HepG2 (cell line): ENCODE data around the gene TMEM117. TPM values are rescaled to one million over a fixed set of nuclear protein-coding genes. Genes with fewer than 3 reads are reported as not detected.

Experiments used
- STAT6 ChIP-seq: sonication (generic); formaldehyde crosslinking; IDR thresholded peaks from 2 replicates; pipeline ENCODE4 v1.4.0; 2020; ENCODE audit warnings: missing genetic modification reagents, mild to moderate bottlenecking, borderline replicate concordance
- TBX2 ChIP-seq: sonication (generic); formaldehyde crosslinking; IDR thresholded peaks from 2 replicates; pipeline ENCODE4 v1.5.0; 2020; ENCODE audit warnings: missing genetic modification reagents, mild to moderate bottlenecking, borderline replicate concordance
- XBP1 ChIP-seq: sonication (generic); formaldehyde crosslinking; IDR thresholded peaks from 2 replicates; pipeline ENCODE4 v1.5.0; 2020; ENCODE audit warnings: missing genetic modification reagents
- ZNF577 ChIP-seq: sonication (generic); formaldehyde crosslinking; IDR thresholded peaks from 2 replicates; pipeline ENCODE4 v1.4.0; 2020; ENCODE audit warnings: mild to moderate bottlenecking, low read depth, missing genetic modification reagents, borderline replicate concordance
- ZNF687 ChIP-seq: sonication (generic); formaldehyde crosslinking; IDR thresholded peaks from 2 replicates; pipeline ENCODE4 v1.5.1; 2020; ENCODE audit warnings: mild to moderate bottlenecking, missing genetic modification reagents, moderate library complexity
- ZNF703 ChIP-seq: sonication (generic); formaldehyde crosslinking; IDR thresholded peaks from 2 replicates; pipeline ENCODE4 v1.5.1; 2020; ENCODE audit warnings: missing genetic modification reagents, mild to moderate bottlenecking, moderate library complexity, borderline replicate concordance
- polyA plus RNA-seq, 8 experiments: library from polyadenylated mRNA; depleted of rRNA in 3 of 8; stranded (reverse) in 7 of 8; unstranded in 1 of 8; fragments of >200 nt; fragmentation: Illumina TruSeq in 4 of 8; extraction: Trizol in 4 of 8; gene quantifications; 2 replicates each; pipeline versions ENCODE4 v1.2.1 to v1.2.3, GENCODE V29; 2011 to 2016; ENCODE audit warnings: low read depth in 4 of 8, missing spikeins in 1 of 8, mixed read lengths in 1 of 8; ENCODE audit not compliant: insufficient read depth in 1 of 8
- total RNA-seq, 5 experiments: library from RNA; depleted of rRNA; stranded (reverse); fragments of >200 nt; fragmentation: Illumina TruSeq; extraction: Trizol; gene quantifications; 2 replicates each; pipeline ENCODE4 v1.2.3, GENCODE V29; 2016; ENCODE audit warnings: low read depth in 1 of 5

Gene TMEM117
- total and polyA plus RNA-seq, 2 of the 13 experiments (the other 11 are each of a cell fraction or from before 2014, with no cell fraction given) = 2.8 to 8.5 TPM

- TF ChIP-seq STAT6 (CRISPR knock-in tag) (no peak), XBP1 (CRISPR knock-in tag) (no peak), ZNF577 (no peak), TBX2 (no peak), ZNF687 (CRISPR knock-in tag) (peak; percentile 10; the same call in 1 of the 2 replicates), ZNF703 (CRISPR knock-in tag) (no peak)
Observed at GRCh38 chr12:44296624-44297197, 460.8 kb downstream of the TMEM117 start (continued).
